ENCODE data around the gene COMT.

The COMT gene

GRCh38 chr22:19978748-19979147 lies 37.2 kb downstream of the COMT start:
- Histone ChIP-seq H2AK5ac (ENCODE audit: low read length) (no peak overlapping the region), H3K27ac (ENCODE audit: low read depth, low read length) (no peak overlapping the region), H2BK5ac (ENCODE audit: low read depth, low read length, poor library complexity) (no peak overlapping the region), H3K9me3 (ENCODE audit: insufficient read depth, low read depth, low read length) (peaks cover 2% of the 10 kb centered on the region), H3K4me1 (ENCODE audit: control insufficient read depth in 1 of 2, insufficient read depth in 2 of 2, low read length in 2 of 2) (peaks cover 2 to 5% of the 10 kb centered on the region in 2 experiments), H3K4me3 (ENCODE audit: low read depth, low read length) (no peak overlapping the region), H4K8ac (ENCODE audit: low read depth, low read length) (no peak overlapping the region), H3K4ac (ENCODE audit: low read depth, low read length) (no peak overlapping the region), H3K27me3 (ENCODE audit: insufficient read depth, low read length) (no peaks in the 10 kb centered on the region), H4K12ac (ENCODE audit: low read depth, low read length) (no peak overlapping the region), H3K23ac (ENCODE audit: low read length) (no peak overlapping the region), H3K79me1 (ENCODE audit: low read length) (no peaks in the 10 kb centered on the region), H3K79me2 (ENCODE audit: control insufficient read depth, insufficient read depth, low read length, poor library complexity) (no peaks in the 10 kb centered on the region), H3K4me2 (ENCODE audit: low read length) (no peak overlapping the region), H2AFZ (ENCODE audit: insufficient read depth, low read length, poor library complexity) (no peak overlapping the region), H3K18ac (ENCODE audit: low read length) (no peak overlapping the region), H3K14ac (ENCODE audit: low read length) (no peak overlapping the region), H4K91ac (ENCODE audit: low read depth, low read length) (no peak overlapping the region), H3K36me3 (ENCODE audit: control insufficient read depth in 1 of 2, insufficient read depth in 2 of 2, low read length in 2 of 2) (peaks cover 4 to 10% of the 10 kb centered on the region in 2 experiments), H2BK12ac (ENCODE audit: low read length) (no peak overlapping the region), H3K9ac (ENCODE audit: low read length) (no peak overlapping the region), H2BK120ac (ENCODE audit: insufficient read depth, low read length, poor library complexity) (no peak overlapping the region)
- WGBS (ENCODE audit: extremely low coverage, insufficient coverage, insufficient read length): no CpG with 5 or more reads among the region's 17 CpGs
- no peak for DNase-seq

- Histone ChIP-seq H3K23ac (ENCODE audit: low read length) (no peak overlapping the region), H2AFZ (ENCODE audit: insufficient read depth, low read length, poor library complexity) (no peak overlapping the region), H4K8ac (ENCODE audit: low read depth, low read length) (no peak overlapping the region), H3K14ac (ENCODE audit: low read length) (no peak overlapping the region), H2AK5ac (ENCODE audit: low read length) (no peak overlapping the region), H4K91ac (ENCODE audit: low read depth, low read length) (no peak overlapping the region), H3K4me2 (ENCODE audit: low read length) (no peak overlapping the region), H3K4me3 (ENCODE audit: low read depth, low read length) (peak overlapping the region; percentile 31), H2BK5ac (ENCODE audit: low read depth, low read length, poor library complexity) (no peak overlapping the region), H2BK120ac (ENCODE audit: insufficient read depth, low read length, poor library complexity) (no peak overlapping the region), H3K79me2 (ENCODE audit: control insufficient read depth, insufficient read depth, low read length, poor library complexity) (no peaks in the 10 kb centered on the region), H3K4me1 (ENCODE audit: control insufficient read depth in 1 of 2, insufficient read depth in 2 of 2, low read length in 2 of 2) (peaks cover 5 to 10% of the 10 kb centered on the region in 2 experiments), H3K9ac (ENCODE audit: low read length) (no peak overlapping the region), H3K9me3 (ENCODE audit: insufficient read depth, low read depth, low read length) (peaks cover 2% of the 10 kb centered on the region), H3K79me1 (ENCODE audit: low read length) (no peaks in the 10 kb centered on the region), H3K4ac (ENCODE audit: low read depth, low read length) (no peak overlapping the region), H3K36me3 (ENCODE audit: control insufficient read depth in 1 of 2, insufficient read depth in 2 of 2, low read length in 2 of 2) (peaks cover 4 to 10% of the 10 kb centered on the region in 2 experiments), H2BK12ac (ENCODE audit: low read length) (no peak overlapping the region), H3K27me3 (ENCODE audit: insufficient read depth, low read length) (no peaks in the 10 kb centered on the region), H3K27ac (ENCODE audit: low read depth, low read length) (no peak overlapping the region), H4K12ac (ENCODE audit: low read depth, low read length) (no peak overlapping the region), H3K18ac (ENCODE audit: low read length) (no peak overlapping the region)
- WGBS (ENCODE audit: extremely low coverage, insufficient coverage, insufficient read length): no CpG with 5 or more reads among the region's 52 CpGs
- DNase-seq: no peak
Observed at GRCh38 chr22:19979712-19980493, 38.3 kb downstream of the COMT start.

GRCh38 chr22:19980766-19981165 lies 39.2 kb downstream of the COMT start:
- no CpG with 5 or more reads among the region's 7 CpGs for WGBS (ENCODE audit: extremely low coverage, insufficient coverage, insufficient read length)
- H3K9ac ChIP-seq (ENCODE audit: low read length): no peak overlapping the region

GRCh38 chr22:19981171-19981960 lies 39.8 kb downstream of the COMT start:
- H4K8ac ChIP-seq (ENCODE audit: low read depth, low read length): no peak overlapping the region
- H2AK5ac ChIP-seq (ENCODE audit: low read length): no peak overlapping the region
- H3K9me3 ChIP-seq (ENCODE audit: insufficient read depth, low read depth, low read length): peaks cover 2% of the 10 kb centered on the region
- no peak overlapping the region for H4K91ac ChIP-seq (ENCODE audit: low read depth, low read length)
- H3K36me3 ChIP-seq (ENCODE audit: control insufficient read depth in 1 of 2, insufficient read depth in 2 of 2, low read length in 2 of 2): peaks cover 4 to 10% of the 10 kb centered on the region in 2 experiments
- no peak overlapping the region for H4K12ac ChIP-seq (ENCODE audit: low read depth, low read length)
- no peak overlapping the region for H2BK12ac ChIP-seq (ENCODE audit: low read length)
- H2BK5ac ChIP-seq (ENCODE audit: low read depth, low read length, poor library complexity): no peak overlapping the region
- peaks cover 9 to 11% of the 10 kb centered on the region in 2 experiments for H3K4me1 ChIP-seq (ENCODE audit: control insufficient read depth in 1 of 2, insufficient read depth in 2 of 2, low read length in 2 of 2)
- H2AFZ ChIP-seq (ENCODE audit: insufficient read depth, low read length, poor library complexity): no peak overlapping the region
- no peak overlapping the region for H3K27ac ChIP-seq (ENCODE audit: low read depth, low read length)
- H3K27me3 ChIP-seq (ENCODE audit: insufficient read depth, low read length): no peaks in the 10 kb centered on the region
- H3K4me2 ChIP-seq (ENCODE audit: low read length): no peak overlapping the region
- H3K4ac ChIP-seq (ENCODE audit: low read depth, low read length): no peak overlapping the region
- no peaks in the 10 kb centered on the region for H3K79me1 ChIP-seq (ENCODE audit: low read length)
- no CpG with 5 or more reads among the region's 33 CpGs for WGBS (ENCODE audit: extremely low coverage, insufficient coverage, insufficient read length)
- no peak overlapping the region for H3K4me3 ChIP-seq (ENCODE audit: low read depth, low read length)
- no peak for DNase-seq
- H3K14ac ChIP-seq (ENCODE audit: low read length): no peak overlapping the region
- H3K23ac ChIP-seq (ENCODE audit: low read length): no peak overlapping the region
- no peak overlapping the region for H2BK120ac ChIP-seq (ENCODE audit: insufficient read depth, low read length, poor library complexity)
- no peaks in the 10 kb centered on the region for H3K79me2 ChIP-seq (ENCODE audit: control insufficient read depth, insufficient read depth, low read length, poor library complexity)
- no peak overlapping the region for H3K9ac ChIP-seq (ENCODE audit: low read length)
- no peak overlapping the region for H3K18ac ChIP-seq (ENCODE audit: low read length)

More at GRCh38 chr22:19980766-19981165, 39.2 kb downstream of the COMT start:
- Histone ChIP-seq H3K18ac (ENCODE audit: low read length) (no peak overlapping the region), H3K27ac (ENCODE audit: low read depth, low read length) (no peak overlapping the region), H3K14ac (ENCODE audit: low read length) (no peak overlapping the region), H4K91ac (ENCODE audit: low read depth, low read length) (no peak overlapping the region), H2BK12ac (ENCODE audit: low read length) (no peak overlapping the region), H3K4me3 (ENCODE audit: low read depth, low read length) (no peak overlapping the region), H3K9me3 (ENCODE audit: insufficient read depth, low read depth, low read length) (peaks cover 2% of the 10 kb centered on the region), H3K4me1 (ENCODE audit: control insufficient read depth in 1 of 2, insufficient read depth in 2 of 2, low read length in 2 of 2) (peaks cover 3 to 5% of the 10 kb centered on the region in 2 experiments), H4K8ac (ENCODE audit: low read depth, low read length) (no peak overlapping the region), H3K4me2 (ENCODE audit: low read length) (no peak overlapping the region), H2AFZ (ENCODE audit: insufficient read depth, low read length, poor library complexity) (no peak overlapping the region), H3K27me3 (ENCODE audit: insufficient read depth, low read length) (no peaks in the 10 kb centered on the region), H3K36me3 (ENCODE audit: control insufficient read depth in 1 of 2, insufficient read depth in 2 of 2, low read length in 2 of 2) (peaks cover 4 to 10% of the 10 kb centered on the region in 2 experiments), H3K79me2 (ENCODE audit: control insufficient read depth, insufficient read depth, low read length, poor library complexity) (no peaks in the 10 kb centered on the region), H2BK120ac (ENCODE audit: insufficient read depth, low read length, poor library complexity) (no peak overlapping the region), H3K79me1 (ENCODE audit: low read length) (no peaks in the 10 kb centered on the region), H3K23ac (ENCODE audit: low read length) (no peak overlapping the region), H3K4ac (ENCODE audit: low read depth, low read length) (no peak overlapping the region), H2BK5ac (ENCODE audit: low read depth, low read length, poor library complexity) (no peak overlapping the region), H4K12ac (ENCODE audit: low read depth, low read length) (no peak overlapping the region), H2AK5ac (ENCODE audit: low read length) (no peak overlapping the region)
- DNase-seq: peak in 1 of 2 donors; percentile 33
